Mucosa of gallbladder (tissue), 1 donor: Measurements from ENCODE around the gene FANK1. TPM values are rescaled to one million over a fixed set of nuclear protein-coding genes. Genes with fewer than 3 reads are reported as not detected.
"Not testable (repeated sequence)": the region's sequence is repeated elsewhere in the genome, so short reads cannot be mapped to it uniquely, and the experiment has no call there.

Experiments
- DNase-seq: peaks from one replicate; pipeline ENCODE4 v3.0.0-alpha.2; 2020; ENCODE audit warnings: low spot score
- total RNA-seq: library from RNA; stranded (reverse); gene quantifications from one replicate; pipeline ENCODE4 v1.2.1, GENCODE V29; 2021
- donor health status: DM: no; HTN: no; CAD: no.

Gene FANK1
- total RNA-seq, 1 donor from 2014 or later = 5.3 TPM

GRCh38 chr10:125928928-125929585 lies 32.7 kb downstream of the FANK1 start:
- no peak for DNase-seq

- DNase-seq = no peak
These were observed 33.3 kb downstream of the FANK1 start for GRCh38 chr10:125929618-125930017.

GRCh38 chr10:125933693-125934092 lies 37.3 kb downstream of the FANK1 start:
- DNase-seq = no peak

- DNase-seq = no peak
These were observed 40.0 kb downstream of the FANK1 start for GRCh38 chr10:125936331-125936730.

GRCh38 chr10:125940515-125940914 lies 44.2 kb downstream of the FANK1 start:
- no peak for DNase-seq

GRCh38 chr10:125951290-125951689 lies 54.9 kb downstream of the FANK1 start:
- no peak for DNase-seq

- no peak for DNase-seq
These were observed 57.5 kb downstream of the FANK1 start for GRCh38 chr10:125953778-125954385.

GRCh38 chr10:125955766-125956165 lies 59.4 kb downstream of the FANK1 start:
- DNase-seq = no peak

- DNase-seq = no peak
These were observed 65.4 kb downstream of the FANK1 start for GRCh38 chr10:125961743-125962142.

GRCh38 chr10:125962200-125962599 lies 65.8 kb downstream of the FANK1 start:
- DNase-seq = no peak

GRCh38 chr10:125964558-125964957 lies 68.2 kb downstream of the FANK1 start:
- no peak for DNase-seq

- no peak for DNase-seq
These were observed 71.2 kb downstream of the FANK1 start for GRCh38 chr10:125967533-125967932.

GRCh38 chr10:125970077-125970630 lies 73.8 kb downstream of the FANK1 start:
- not testable (repeated sequence) for DNase-seq

- no peak for DNase-seq
These were observed 80.7 kb downstream of the FANK1 start for GRCh38 chr10:125976960-125977605.

GRCh38 chr10:125979976-125980375 lies 83.6 kb downstream of the FANK1 start:
- DNase-seq = no peak

- no peak for DNase-seq
These were observed 84.2 kb downstream of the FANK1 start for GRCh38 chr10:125980521-125981035.

GRCh38 chr10:125982260-125982948 lies 86.0 kb downstream of the FANK1 start:
- DNase-seq = peak; percentile 56

GRCh38 chr10:125983161-125983560 lies 86.8 kb downstream of the FANK1 start:
- no peak for DNase-seq

- DNase-seq = no peak
These were observed 87.3 kb downstream of the FANK1 start for GRCh38 chr10:125983656-125984055.

- DNase-seq = no peak
These were observed 88.0 kb downstream of the FANK1 start for GRCh38 chr10:125984346-125984745.

- DNase-seq = no peak
These were observed 88.6 kb downstream of the FANK1 start for GRCh38 chr10:125984865-125985495.
